ENCODE data around the gene MARK4. TPM values are rescaled to one million over a fixed set of nuclear protein-coding genes. Genes with fewer than 3 reads are reported as not detected.

MARK4 gene
- total RNA-seq, 4 donors from 2014 or later: 11.0 to 40.8 (median 13.2) TPM

DNA sequence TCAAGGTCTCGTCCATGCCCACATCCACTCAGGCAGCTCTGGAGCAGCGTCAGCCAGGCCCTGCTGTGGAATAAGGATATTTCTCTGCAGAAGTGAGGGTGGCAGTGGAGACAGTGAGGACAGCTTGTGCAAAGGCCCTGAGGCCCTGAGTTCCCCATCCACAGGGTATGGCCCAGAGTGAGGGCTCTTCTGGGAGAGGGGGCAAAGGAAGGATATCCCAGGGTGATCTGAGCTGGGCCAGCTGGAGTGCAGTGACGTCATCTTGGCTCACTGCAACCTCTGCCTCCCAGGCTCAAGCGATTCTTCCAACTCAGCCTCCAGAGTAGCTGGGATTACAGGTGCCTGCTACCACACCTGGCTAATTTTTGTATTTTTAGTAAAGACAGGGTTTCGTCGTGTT lies 11.5 kb downstream of the MARK4 start:
- TF ChIP-seq POLR2AphosphoS5 (IDR thresholded peaks at IDR 0.05) (no peak), POLR2A (IDR thresholded peaks at IDR 0.05) (no peak)
- TF ChIP-seq, protein P1, sequence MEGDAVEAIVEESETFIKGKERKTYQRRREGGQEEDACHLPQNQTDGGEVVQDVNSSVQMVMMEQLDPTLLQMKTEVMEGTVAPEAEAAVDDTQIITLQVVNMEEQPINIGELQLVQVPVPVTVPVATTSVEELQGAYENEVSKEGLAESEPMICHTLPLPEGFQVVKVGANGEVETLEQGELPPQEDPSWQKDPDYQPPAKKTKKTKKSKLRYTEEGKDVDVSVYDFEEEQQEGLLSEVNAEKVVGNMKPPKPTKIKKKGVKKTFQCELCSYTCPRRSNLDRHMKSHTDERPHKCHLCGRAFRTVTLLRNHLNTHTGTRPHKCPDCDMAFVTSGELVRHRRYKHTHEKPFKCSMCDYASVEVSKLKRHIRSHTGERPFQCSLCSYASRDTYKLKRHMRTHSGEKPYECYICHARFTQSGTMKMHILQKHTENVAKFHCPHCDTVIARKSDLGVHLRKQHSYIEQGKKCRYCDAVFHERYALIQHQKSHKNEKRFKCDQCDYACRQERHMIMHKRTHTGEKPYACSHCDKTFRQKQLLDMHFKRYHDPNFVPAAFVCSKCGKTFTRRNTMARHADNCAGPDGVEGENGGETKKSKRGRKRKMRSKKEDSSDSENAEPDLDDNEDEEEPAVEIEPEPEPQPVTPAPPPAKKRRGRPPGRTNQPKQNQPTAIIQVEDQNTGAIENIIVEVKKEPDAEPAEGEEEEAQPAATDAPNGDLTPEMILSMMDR (IDR thresholded peaks at IDR 0.05): no peak
- H3K27me3 ChIP-seq: no peaks in the 10 kb centered on the region
- in situ Hi-C loops (cut with MboI; ENCODE audit: low pct_ligation_motif_present in 1 of 4, low pct_unique_long_range_greater_than_20kb in 1 of 4, low sequenced_read_pairs in 3 of 4): no loop called here
- intact Hi-C loops (cut with DNase I; ENCODE audit: low total_unique reads): no loop called here
- no peaks in the 10 kb centered on the region for H3K9me3 ChIP-seq
- H3K4me3 ChIP-seq: no peak overlapping the region
- DNase-seq: no peak
- H3K27ac ChIP-seq: no peak overlapping the region
- H3K4me1 ChIP-seq: no peaks in the 10 kb centered on the region
- no peaks in the 10 kb centered on the region for H3K36me3 ChIP-seq
- 92% methylated on average over 6 of the region's 6 CpGs; no CpG with 5 or more reads in 1 of the 2 donors for WGBS, 2 donors (ENCODE audit: low coverage in 1 of 2)

DNA sequence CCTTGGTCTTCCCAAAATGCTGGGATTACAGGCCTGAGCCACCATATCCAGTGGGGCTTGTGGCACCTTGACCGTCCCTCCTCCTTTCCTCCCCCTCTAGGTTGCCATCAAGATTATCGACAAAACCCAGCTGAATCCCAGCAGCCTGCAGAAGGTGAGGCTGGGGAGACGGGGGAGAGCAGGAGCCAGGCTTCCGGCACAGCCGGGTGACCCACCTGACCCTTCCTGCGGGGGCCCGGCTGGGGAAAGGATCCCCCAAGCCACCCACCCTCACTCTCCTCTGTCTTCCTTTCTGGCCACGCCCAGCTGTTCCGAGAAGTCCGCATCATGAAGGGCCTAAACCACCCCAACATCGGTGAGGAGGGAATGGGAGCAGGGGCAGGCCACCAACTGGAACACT lies 11.9 kb downstream of the MARK4 start:
- H3K27ac ChIP-seq: no peak overlapping the region
- no peaks in the 10 kb centered on the region for H3K27me3 ChIP-seq
- H3K4me3 ChIP-seq: no peak overlapping the region
- no peaks in the 10 kb centered on the region for H3K4me1 ChIP-seq
- H3K9me3 ChIP-seq: no peaks in the 10 kb centered on the region
- in situ Hi-C loops (cut with MboI; ENCODE audit: low pct_ligation_motif_present in 1 of 4, low pct_unique_long_range_greater_than_20kb in 1 of 4, low sequenced_read_pairs in 3 of 4) (no loop called here), intact Hi-C loops (cut with DNase I; ENCODE audit: low total_unique reads) (no loop called here)
- no peak for TF ChIP-seq POLR2AphosphoS5 (IDR thresholded peaks at IDR 0.05)
- no peak for TF ChIP-seq EP300 (IDR thresholded peaks at IDR 0.05; ENCODE audit: low read depth)
- TF ChIP-seq, protein P1 (IDR thresholded peaks at IDR 0.05): no peak
- TF ChIP-seq POLR2A (IDR thresholded peaks at IDR 0.05): no peak
- 91% methylated on average over 11 of the region's 11 CpGs; no CpG with 5 or more reads in 1 of the 2 donors for WGBS, 2 donors (ENCODE audit: low coverage in 1 of 2)
- H3K36me3 ChIP-seq: no peaks in the 10 kb centered on the region
- no peak for DNase-seq

GRCh38 chr19:45264781-45265317 lies 13.8 kb downstream of the MARK4 start:
- Histone ChIP-seq H3K27ac (no peak overlapping the region), H3K27me3 (no peaks in the 10 kb centered on the region), H3K9me3 (no peaks in the 10 kb centered on the region), H3K36me3 (no peaks in the 10 kb centered on the region), H3K4me1 (no peaks in the 10 kb centered on the region), H3K4me3 (no peak overlapping the region)
- DNase-seq: no peak
- intact Hi-C loops (cut with DNase I; ENCODE audit: low total_unique reads): no loop called here
- TF ChIP-seq POLR2A (IDR thresholded peaks at IDR 0.05) (no peak), POLR2AphosphoS5 (IDR thresholded peaks at IDR 0.05) (no peak), EP300 (IDR thresholded peaks at IDR 0.05; ENCODE audit: low read depth) (no peak)
- TF ChIP-seq, protein P1 (IDR thresholded peaks at IDR 0.05): no peak
- WGBS, 2 donors (ENCODE audit: low coverage in 1 of 2): 87% methylated on average over 17 of the region's 19 CpGs; no CpG with 5 or more reads in 1 of the 2 donors
- in situ Hi-C loops (cut with MboI; ENCODE audit: low pct_ligation_motif_present in 1 of 4, low pct_unique_long_range_greater_than_20kb in 1 of 4, low sequenced_read_pairs in 3 of 4): no loop called here

DNA sequence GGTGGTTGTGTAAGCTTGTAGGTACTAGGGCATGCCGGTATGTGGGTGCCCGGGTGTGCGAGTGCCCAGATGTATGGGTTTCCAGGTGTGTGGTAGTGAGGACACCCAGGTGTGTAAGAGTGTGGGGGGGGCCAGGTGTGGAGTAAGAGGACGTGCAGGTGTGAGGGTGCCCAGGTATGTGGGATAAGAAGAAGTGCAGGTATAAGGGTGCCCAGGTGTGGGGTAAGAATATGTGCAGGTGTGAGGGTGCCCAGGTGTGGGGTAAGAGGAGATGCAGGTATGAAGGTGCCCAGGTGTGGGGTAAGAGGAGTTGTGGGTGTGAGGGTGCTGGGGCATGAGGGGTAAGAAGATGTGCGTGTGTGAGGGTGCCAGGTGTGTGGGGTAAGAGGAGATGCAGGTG lies 14.3 kb downstream of the MARK4 start:
- no peaks in the 10 kb centered on the region for H3K4me1 ChIP-seq
- H3K9me3 ChIP-seq: no peaks in the 10 kb centered on the region
- no peak for DNase-seq
- H3K4me3 ChIP-seq: no peak overlapping the region
- WGBS, 2 donors (ENCODE audit: low coverage in 1 of 2): 82 to 83% methylated on average over 2 to 5 of the region's 5 CpGs
- TF ChIP-seq EP300 (IDR thresholded peaks at IDR 0.05; ENCODE audit: low read depth) (no peak), POLR2A (IDR thresholded peaks at IDR 0.05) (no peak), POLR2AphosphoS5 (IDR thresholded peaks at IDR 0.05) (no peak)
- TF ChIP-seq, protein P1 (IDR thresholded peaks at IDR 0.05): no peak
- intact Hi-C loops (cut with DNase I; ENCODE audit: low total_unique reads) (no loop called here), in situ Hi-C loops (cut with MboI; ENCODE audit: low pct_ligation_motif_present in 1 of 4, low pct_unique_long_range_greater_than_20kb in 1 of 4, low sequenced_read_pairs in 3 of 4) (no loop called here)
- H3K27ac ChIP-seq: no peak overlapping the region
- H3K36me3 ChIP-seq: no peaks in the 10 kb centered on the region
- no peaks in the 10 kb centered on the region for H3K27me3 ChIP-seq

Measured in transverse colon (tissue), 4 donors.